Kidney (tissue), 14 donors: ENCODE measurements around the gene ANKRD44. TPM values are rescaled to one million over a fixed set of nuclear protein-coding genes. Genes with fewer than 3 reads are reported as not detected.

ENCODE experiments used
- DNase-seq, 5 donors: peaks; one replicate each; pipeline ENCODE4 v3.0.0-alpha.2; 2013 to 2020
- FAIRE-seq: peaks from 2 replicates; lab custom pipeline; 2012; peaks lifted over from hg19 to GRCh38; lab: Jason Lieb, UNC
- H3K27ac ChIP-seq, 2 donors: one replicate each; pipeline ENCODE4 v1.7.0; 2013; ENCODE audit warnings: low read depth in 2 of 2, low read length in 2 of 2, inconsistent platforms in 1 of 2
- H3K27me3 ChIP-seq: one replicate; pipeline ENCODE4 v1.7.1; 2013; ENCODE audit warnings: low read length, inconsistent platforms; ENCODE audit not compliant: control insufficient read depth, insufficient read depth
- H3K36me3 ChIP-seq, 3 donors: one replicate each; pipeline versions ENCODE4 v1.7.0 to v1.7.1; 2013; ENCODE audit warnings: low read length in 3 of 3, control low read depth in 1 of 3, inconsistent platforms in 1 of 3; ENCODE audit not compliant: insufficient read depth in 3 of 3, control insufficient read depth in 2 of 3
- H3K4me1 ChIP-seq, 3 donors: one replicate each; pipeline versions ENCODE4 v1.7.0 to v1.7.1; 2013; ENCODE audit warnings: low read length in 3 of 3, inconsistent platforms in 1 of 3, low read depth in 1 of 3; ENCODE audit not compliant: control insufficient read depth in 2 of 3, insufficient read depth in 2 of 3
- H3K4me3 ChIP-seq, 3 donors: one replicate each; pipeline versions ENCODE4 v1.7.0 to v1.8.1; 2013; ENCODE audit warnings: low read length in 3 of 3, control low read depth in 1 of 3, inconsistent platforms in 1 of 3
- H3K9ac ChIP-seq, 3 donors: one replicate each; pipeline versions ENCODE4 v1.7.0 to v1.7.1; 2013; ENCODE audit warnings: low read length in 3 of 3, control low read depth in 1 of 3, inconsistent platforms in 1 of 3
- H3K9me3 ChIP-seq, 3 donors: one replicate each; pipeline versions ENCODE4 v1.7.0 to v1.7.1; 2013; ENCODE audit warnings: low read length in 3 of 3, control low read depth in 1 of 3, inconsistent platforms in 1 of 3; ENCODE audit not compliant: control insufficient read depth in 2 of 3, insufficient read depth in 1 of 3
- intact Hi-C: fragments of 100-400 bp; cut with DNase I; formaldehyde crosslinking; loops from one replicate; pipeline ENCODE4 v1.11.1; 2022
- polyA plus RNA-seq: library from polyadenylated mRNA; stranded (reverse); fragments of 350-450 nt; fragmentation: Illumina TruSeq; extraction: RNeasy Lipid Tissue Mini Kit (QIAGEN cat#74804); gene quantifications from one replicate; pipeline ENCODE4 v1.2.3, GENCODE V29; 2014; ENCODE audit warnings: low read depth, low replicate concordance; ENCODE audit not compliant: insufficient read depth
- total RNA-seq: library from RNA; stranded (reverse); fragmentation: NEBNext Ultra II Directional; extraction: Animal tissue kit (Norgen Biotek cat#: 25700); gene quantifications from one replicate; pipeline ENCODE4 v1.2.1, GENCODE V29; 2021
- TF ChIP-seq, protein P1 (sequence below): IDR thresholded peaks from 3 replicates; pipeline ENCODE4 v1.5.1; 2012; ENCODE audit warnings: mild to moderate bottlenecking, moderate library complexity, borderline replicate concordance; ENCODE audit not compliant: insufficient read depth; ENCODE audit errors: extremely low read depth
- donor health status: control.
- donor health status: control.
- donor health status: control.
- donor health status: control.
- donor health status: control.
- donor health status: DM: yes; HTN: yes; CAD: no.
- donor health status: Normal renal cell carcinoma (clear cell type).

ANKRD44 gene
- total and polyA plus RNA-seq, 2 donors from 2014 or later: 2.2 to 39.2 TPM

GRCh38 chr2:197274937-197275336 is 35.6 kb downstream of the ANKRD44 start:
- no peaks in the 10 kb centered on the region for H3K36me3 ChIP-seq
- FAIRE-seq (no peak), DNase-seq (no peak)
- H3K4me3 ChIP-seq: no peak overlapping the region
- no peaks in the 10 kb centered on the region for H3K27me3 ChIP-seq
- no peak overlapping the region for H3K9ac ChIP-seq
- H3K9me3 ChIP-seq: no peaks in the 10 kb centered on the region
- intact Hi-C loops: no loop called here
- H3K4me1 ChIP-seq: peaks cover 0 to 2% (median 0%) of the 10 kb centered on the region in 3 donors
- H3K27ac ChIP-seq: no peak overlapping the region
- TF ChIP-seq, protein P1, sequence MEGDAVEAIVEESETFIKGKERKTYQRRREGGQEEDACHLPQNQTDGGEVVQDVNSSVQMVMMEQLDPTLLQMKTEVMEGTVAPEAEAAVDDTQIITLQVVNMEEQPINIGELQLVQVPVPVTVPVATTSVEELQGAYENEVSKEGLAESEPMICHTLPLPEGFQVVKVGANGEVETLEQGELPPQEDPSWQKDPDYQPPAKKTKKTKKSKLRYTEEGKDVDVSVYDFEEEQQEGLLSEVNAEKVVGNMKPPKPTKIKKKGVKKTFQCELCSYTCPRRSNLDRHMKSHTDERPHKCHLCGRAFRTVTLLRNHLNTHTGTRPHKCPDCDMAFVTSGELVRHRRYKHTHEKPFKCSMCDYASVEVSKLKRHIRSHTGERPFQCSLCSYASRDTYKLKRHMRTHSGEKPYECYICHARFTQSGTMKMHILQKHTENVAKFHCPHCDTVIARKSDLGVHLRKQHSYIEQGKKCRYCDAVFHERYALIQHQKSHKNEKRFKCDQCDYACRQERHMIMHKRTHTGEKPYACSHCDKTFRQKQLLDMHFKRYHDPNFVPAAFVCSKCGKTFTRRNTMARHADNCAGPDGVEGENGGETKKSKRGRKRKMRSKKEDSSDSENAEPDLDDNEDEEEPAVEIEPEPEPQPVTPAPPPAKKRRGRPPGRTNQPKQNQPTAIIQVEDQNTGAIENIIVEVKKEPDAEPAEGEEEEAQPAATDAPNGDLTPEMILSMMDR: no peak

GRCh38 chr2:197274349-197274748 is 36.2 kb downstream of the ANKRD44 start:
- intact Hi-C loops: no loop called here
- no peak overlapping the region for H3K9ac ChIP-seq
- DNase-seq (no peak), FAIRE-seq (no peak)
- no peak overlapping the region for H3K4me3 ChIP-seq
- TF ChIP-seq, protein P1: no peak
- no peaks in the 10 kb centered on the region for H3K9me3 ChIP-seq
- H3K4me1 ChIP-seq: peaks cover 0 to 2% (median 0%) of the 10 kb centered on the region in 3 donors
- no peaks in the 10 kb centered on the region for H3K27me3 ChIP-seq
- H3K27ac ChIP-seq: no peak overlapping the region
- no peaks in the 10 kb centered on the region for H3K36me3 ChIP-seq

DNA sequence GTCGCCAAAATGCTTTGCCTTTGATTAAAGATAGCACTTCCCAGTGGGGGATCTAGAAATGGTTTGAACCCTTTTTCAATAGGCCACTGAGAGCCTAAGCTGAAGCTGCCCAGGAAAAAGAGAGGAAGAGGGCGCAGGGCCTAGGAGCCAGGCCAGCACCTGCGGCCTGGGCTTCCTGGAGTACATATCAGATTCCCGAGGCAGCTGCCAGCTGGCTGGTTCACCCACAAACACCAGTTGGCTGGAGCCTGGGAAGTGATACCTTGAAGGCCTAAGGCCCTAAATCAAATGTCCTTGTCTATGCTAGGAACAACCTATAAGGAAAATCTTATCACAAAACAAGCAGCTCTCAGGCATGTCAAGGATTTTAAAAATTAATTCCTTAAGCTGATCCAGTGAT is 37.1 kb downstream of the ANKRD44 start:
- intact Hi-C loops: no loop called here
- Histone ChIP-seq H3K36me3 (no peaks in the 10 kb centered on the region), H3K4me3 (no peak overlapping the region), H3K9me3 (no peaks in the 10 kb centered on the region), H3K27ac (no peak overlapping the region), H3K9ac (no peak overlapping the region), H3K4me1 (peaks cover 0 to 2% (median 0%) of the 10 kb centered on the region in 3 donors), H3K27me3 (no peaks in the 10 kb centered on the region)
- DNase-seq: peak in 3 of 5 donors; percentile 53 to 67 (median 65)
- TF ChIP-seq, protein P1: no peak
- FAIRE-seq: no peak

GRCh38 chr2:197270601-197271000 is 40.0 kb downstream of the ANKRD44 start:
- H3K9me3 ChIP-seq: no peaks in the 10 kb centered on the region
- no peak overlapping the region for H3K27ac ChIP-seq
- DNase-seq (no peak), FAIRE-seq (no peak)
- no peak overlapping the region for H3K9ac ChIP-seq
- H3K36me3 ChIP-seq: no peaks in the 10 kb centered on the region
- H3K4me1 ChIP-seq: no peaks in the 10 kb centered on the region
- TF ChIP-seq, protein P1: no peak
- H3K27me3 ChIP-seq: no peaks in the 10 kb centered on the region
- no peak overlapping the region for H3K4me3 ChIP-seq
- intact Hi-C loops: no loop called here
